Skeletal muscle satellite cell (primary cell): ENCODE data around the gene FZD10.

Experiments
- H3K27me3 ChIP-seq: 2 replicates; pipeline ENCODE4 v1.7.0; 2013; ENCODE audit warnings: low read length; ENCODE audit not compliant: control insufficient read depth, insufficient read depth
- H3K36me3 ChIP-seq: 2 replicates; pipeline ENCODE4 v1.7.0; 2013; ENCODE audit warnings: mild to moderate bottlenecking, control low read depth, low read length; ENCODE audit not compliant: insufficient read depth
- H3K4me1 ChIP-seq: 2 replicates; pipeline ENCODE4 v1.7.0; 2013; ENCODE audit warnings: low read length; ENCODE audit not compliant: control insufficient read depth, insufficient read depth
- H3K4me2 ChIP-seq: 2 replicates; pipeline ENCODE4 v1.7.0; 2013; ENCODE audit warnings: mild to moderate bottlenecking, low read length
- H3K4me3 ChIP-seq: 2 replicates; pipeline ENCODE4 v1.7.0; 2013; ENCODE audit warnings: low read length
- H3K9ac ChIP-seq: 2 replicates; pipeline ENCODE4 v1.7.0; 2013; ENCODE audit warnings: mild to moderate bottlenecking, low read depth, low read length, moderate library complexity
- H3K9me3 ChIP-seq: replicated peaks from 2 replicates; pipeline ENCODE4 v1.7.0; 2013; ENCODE audit warnings: mild to moderate bottlenecking, control low read depth, low read length

FZD10 gene

GRCh38 chr12:130169256-130169655 is 7.0 kb downstream of the FZD10 start:
- H3K36me3 ChIP-seq, result no peaks in the 10 kb centered on the region
- no peaks in the 10 kb centered on the region for H3K27me3 ChIP-seq
- no peak overlapping the region for H3K4me2 ChIP-seq
- no peak overlapping the region for H3K4me3 ChIP-seq
- peaks cover 3% of the 10 kb centered on the region for H3K9me3 ChIP-seq
- H3K4me1 ChIP-seq, result no peaks in the 10 kb centered on the region
- H3K9ac ChIP-seq, result no peak overlapping the region

GRCh38 chr12:130169924-130170323 is 7.7 kb downstream of the FZD10 start:
- no peaks in the 10 kb centered on the region for H3K27me3 ChIP-seq
- no peak overlapping the region for H3K4me3 ChIP-seq
- no peak overlapping the region for H3K4me2 ChIP-seq
- peaks cover 3% of the 10 kb centered on the region for H3K9me3 ChIP-seq
- H3K9ac ChIP-seq, result no peak overlapping the region
- no peaks in the 10 kb centered on the region for H3K36me3 ChIP-seq
- H3K4me1 ChIP-seq, result no peaks in the 10 kb centered on the region

- Histone ChIP-seq H3K4me3 (no peak overlapping the region), H3K4me1 (no peaks in the 10 kb centered on the region), H3K36me3 (no peaks in the 10 kb centered on the region)
These were observed 8.3 kb downstream of the FZD10 start for GRCh38 chr12:130170611-130171010.

GRCh38 chr12:130177635-130178242 is 15.5 kb downstream of the FZD10 start:
- Histone ChIP-seq H3K9me3 (peaks cover 10% of the 10 kb centered on the region), H3K27me3 (no peaks in the 10 kb centered on the region)

More at GRCh38 chr12:130170611-130171010, 8.3 kb downstream of the FZD10 start:
- Histone ChIP-seq H3K9me3 (peaks cover 3% of the 10 kb centered on the region), H3K9ac (no peak overlapping the region), H3K4me2 (no peak overlapping the region), H3K27me3 (no peaks in the 10 kb centered on the region)

GRCh38 chr12:130178282-130178681 is 16.0 kb downstream of the FZD10 start:
- Histone ChIP-seq H3K9ac (no peak overlapping the region), H3K9me3 (peaks cover 15% of the 10 kb centered on the region), H3K36me3 (no peaks in the 10 kb centered on the region), H3K4me2 (no peak overlapping the region), H3K27me3 (no peaks in the 10 kb centered on the region), H3K4me3 (no peak overlapping the region), H3K4me1 (no peaks in the 10 kb centered on the region)

More at GRCh38 chr12:130177635-130178242, 15.5 kb downstream of the FZD10 start:
- Histone ChIP-seq H3K9ac (no peak overlapping the region), H3K4me3 (no peak overlapping the region), H3K4me1 (no peaks in the 10 kb centered on the region), H3K36me3 (no peaks in the 10 kb centered on the region), H3K4me2 (no peak overlapping the region)

- Histone ChIP-seq H3K36me3 (no peaks in the 10 kb centered on the region), H3K9ac (no peak overlapping the region), H3K4me1 (no peaks in the 10 kb centered on the region), H3K9me3 (peaks cover 16% of the 10 kb centered on the region), H3K27me3 (no peaks in the 10 kb centered on the region), H3K4me3 (no peak overlapping the region), H3K4me2 (no peak overlapping the region)
These were observed 16.9 kb downstream of the FZD10 start for GRCh38 chr12:130179191-130179590.

GRCh38 chr12:130179621-130180020 is 17.4 kb downstream of the FZD10 start:
- peaks cover 16% of the 10 kb centered on the region for H3K9me3 ChIP-seq
- no peaks in the 10 kb centered on the region for H3K27me3 ChIP-seq
- H3K4me2 ChIP-seq, result no peak overlapping the region

GRCh38 chr12:130181211-130181610 is 18.9 kb downstream of the FZD10 start:
- Histone ChIP-seq H3K9me3 (peaks cover 16% of the 10 kb centered on the region), H3K27me3 (no peaks in the 10 kb centered on the region), H3K36me3 (no peaks in the 10 kb centered on the region), H3K4me3 (no peak overlapping the region), H3K4me1 (no peaks in the 10 kb centered on the region), H3K4me2 (no peak overlapping the region), H3K9ac (no peak overlapping the region)

More at GRCh38 chr12:130179621-130180020, 17.4 kb downstream of the FZD10 start:
- Histone ChIP-seq H3K4me3 (no peak overlapping the region), H3K4me1 (no peaks in the 10 kb centered on the region), H3K36me3 (no peaks in the 10 kb centered on the region), H3K9ac (no peak overlapping the region)

- H3K27me3 ChIP-seq, result no peaks in the 10 kb centered on the region
- no peaks in the 10 kb centered on the region for H3K36me3 ChIP-seq
- peaks cover 6% of the 10 kb centered on the region for H3K9me3 ChIP-seq
- H3K9ac ChIP-seq, result no peak overlapping the region
- H3K4me1 ChIP-seq, result no peaks in the 10 kb centered on the region
- H3K4me2 ChIP-seq, result no peak overlapping the region
- H3K4me3 ChIP-seq, result no peak overlapping the region
These were observed 21.5 kb downstream of the FZD10 start for GRCh38 chr12:130183585-130184370.

GRCh38 chr12:130184404-130185090 is 22.3 kb downstream of the FZD10 start:
- Histone ChIP-seq H3K27me3 (no peaks in the 10 kb centered on the region), H3K4me1 (no peaks in the 10 kb centered on the region), H3K4me3 (no peak overlapping the region), H3K36me3 (no peaks in the 10 kb centered on the region), H3K9ac (no peak overlapping the region), H3K9me3 (peaks cover 6% of the 10 kb centered on the region), H3K4me2 (no peak overlapping the region)

GRCh38 chr12:130185455-130186391 is 23.5 kb downstream of the FZD10 start:
- Histone ChIP-seq H3K9me3 (peaks cover 6% of the 10 kb centered on the region), H3K9ac (no peak overlapping the region), H3K27me3 (no peaks in the 10 kb centered on the region), H3K4me2 (no peak overlapping the region), H3K4me3 (no peak overlapping the region), H3K36me3 (no peaks in the 10 kb centered on the region), H3K4me1 (no peaks in the 10 kb centered on the region)
